ENCODE results near the gene P2RX7.
"Not testable (repeated sequence)": the region's sequence is repeated elsewhere in the genome, so short reads cannot be mapped to it uniquely, and the experiment has no call there.

Gene P2RX7

DNA sequence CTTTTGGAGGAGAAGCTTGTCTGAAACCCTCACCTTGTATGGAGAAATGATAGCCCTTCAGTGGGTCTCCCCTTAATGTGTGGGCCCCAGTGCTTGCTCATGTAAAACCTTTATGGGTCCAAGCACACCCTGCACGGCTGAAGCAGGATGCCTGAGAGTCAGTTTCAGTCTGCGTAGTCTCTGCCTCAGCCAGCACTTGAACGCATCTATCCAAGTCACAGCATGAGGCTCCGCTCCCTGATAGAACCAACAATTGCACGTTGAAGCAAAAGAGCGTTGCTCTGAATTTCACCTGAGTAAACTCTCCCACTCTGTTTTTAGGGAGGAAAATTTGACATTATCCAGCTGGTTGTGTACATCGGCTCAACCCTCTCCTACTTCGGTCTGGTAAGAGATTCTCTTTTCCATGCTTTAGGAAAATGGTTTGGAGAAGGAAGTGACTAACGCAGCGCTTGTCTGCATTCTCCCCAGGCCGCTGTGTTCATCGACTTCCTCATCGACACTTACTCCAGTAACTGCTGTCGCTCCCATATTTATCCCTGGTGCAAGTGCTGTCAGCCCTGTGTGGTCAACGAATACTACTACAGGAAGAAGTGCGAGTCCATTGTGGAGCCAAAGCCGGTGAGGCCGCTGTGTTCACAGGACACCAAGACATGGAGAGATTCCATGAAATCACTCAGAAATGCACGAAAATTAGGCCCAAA is 44.3 kb downstream of the P2RX7 start:
- no peak for DNase-seq

DNA sequence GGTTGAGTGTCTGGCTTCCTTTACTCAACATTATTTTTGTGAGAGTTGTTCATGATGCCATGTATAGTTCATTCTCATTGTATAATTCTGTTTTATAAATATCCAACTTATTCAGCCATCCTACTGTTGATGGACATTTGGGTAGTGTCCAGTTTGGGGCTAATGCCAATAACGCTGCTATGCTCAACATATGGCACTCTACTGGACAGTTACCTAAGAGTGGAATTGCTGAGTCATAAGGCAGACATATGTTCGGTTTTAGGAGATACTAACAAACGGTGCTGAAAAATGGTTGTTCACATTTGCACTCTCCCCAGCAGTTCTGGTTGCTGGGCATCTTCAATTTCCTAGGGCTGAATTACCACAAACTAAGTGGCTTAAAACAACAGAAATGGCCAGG is 48.5 kb downstream of the P2RX7 start:
- DNase-seq: peak; percentile 11

DNA sequence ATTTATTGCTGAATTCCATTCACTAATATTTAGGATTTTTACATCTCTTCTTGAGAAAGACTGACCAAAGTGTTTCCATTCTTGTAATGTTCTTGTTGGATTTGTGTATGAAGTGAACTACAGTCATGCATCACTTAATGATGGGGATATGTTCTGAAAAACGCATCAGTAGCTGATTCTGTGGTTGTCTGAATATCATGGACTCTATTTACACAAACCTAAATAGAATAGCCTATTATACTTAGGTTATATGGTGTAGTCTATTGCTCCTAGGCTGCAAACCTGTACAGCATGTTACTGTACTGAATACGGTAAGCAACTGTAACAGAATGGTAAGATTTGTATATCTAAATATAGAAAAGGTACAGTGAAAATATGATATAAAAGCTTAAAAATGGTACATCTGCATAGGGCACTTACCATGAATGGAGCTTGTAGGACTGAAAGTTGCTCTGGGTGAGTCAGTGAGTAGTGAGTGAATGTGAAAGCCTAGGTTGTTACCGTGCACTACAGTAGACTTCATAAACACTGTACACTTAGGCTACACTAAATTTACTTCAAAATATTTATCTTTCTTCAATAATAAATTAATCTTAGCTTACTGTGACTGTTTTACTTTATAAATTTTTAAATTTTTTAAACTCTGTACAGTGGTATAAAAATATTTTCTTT is 49.7 kb downstream of the P2RX7 start:
- DNase-seq: no peak

DNA sequence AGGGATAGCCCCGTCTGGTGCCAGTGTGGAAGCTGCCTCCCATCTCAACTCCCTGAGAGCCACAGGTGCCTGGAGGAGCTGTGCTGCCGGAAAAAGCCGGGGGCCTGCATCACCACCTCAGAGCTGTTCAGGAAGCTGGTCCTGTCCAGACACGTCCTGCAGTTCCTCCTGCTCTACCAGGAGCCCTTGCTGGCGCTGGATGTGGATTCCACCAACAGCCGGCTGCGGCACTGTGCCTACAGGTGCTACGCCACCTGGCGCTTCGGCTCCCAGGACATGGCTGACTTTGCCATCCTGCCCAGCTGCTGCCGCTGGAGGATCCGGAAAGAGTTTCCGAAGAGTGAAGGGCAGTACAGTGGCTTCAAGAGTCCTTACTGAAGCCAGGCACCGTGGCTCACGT is 51.7 kb downstream of the P2RX7 start:
- DNase-seq: no peak

DNA sequence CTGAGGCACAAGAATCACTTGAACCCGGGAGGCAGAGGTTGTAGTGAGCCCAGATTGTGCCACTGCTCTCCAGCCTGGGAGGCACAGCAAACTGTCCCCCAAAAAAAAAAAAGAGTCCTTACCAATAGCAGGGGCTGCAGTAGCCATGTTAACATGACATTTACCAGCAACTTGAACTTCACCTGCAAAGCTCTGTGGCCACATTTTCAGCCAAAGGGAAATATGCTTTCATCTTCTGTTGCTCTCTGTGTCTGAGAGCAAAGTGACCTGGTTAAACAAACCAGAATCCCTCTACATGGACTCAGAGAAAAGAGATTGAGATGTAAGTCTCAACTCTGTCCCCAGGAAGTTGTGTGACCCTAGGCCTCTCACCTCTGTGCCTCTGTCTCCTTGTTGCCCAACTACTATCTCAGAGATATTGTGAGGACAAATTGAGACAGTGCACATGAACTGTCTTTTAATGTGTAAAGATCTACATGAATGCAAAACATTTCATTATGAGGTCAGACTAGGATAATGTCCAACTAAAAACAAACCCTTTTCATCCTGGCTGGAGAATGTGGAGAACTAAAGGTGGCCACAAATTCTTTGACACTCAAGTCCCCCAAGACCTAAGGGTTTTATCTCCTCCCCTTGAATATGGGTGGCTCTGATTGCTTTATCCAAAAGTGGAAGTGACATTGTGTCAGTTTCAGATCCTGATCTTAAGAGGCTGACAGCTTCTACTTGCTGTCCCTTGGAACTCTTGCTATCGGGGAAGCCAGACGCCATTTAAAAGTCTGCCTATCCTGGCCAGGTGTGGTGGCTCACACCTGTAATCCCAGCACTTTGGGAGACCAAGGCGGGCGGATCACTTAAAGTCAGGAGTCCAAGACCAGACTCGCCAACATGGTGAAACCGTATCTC is 52.6 kb downstream of the P2RX7 start:
- no peak for DNase-seq

DNA sequence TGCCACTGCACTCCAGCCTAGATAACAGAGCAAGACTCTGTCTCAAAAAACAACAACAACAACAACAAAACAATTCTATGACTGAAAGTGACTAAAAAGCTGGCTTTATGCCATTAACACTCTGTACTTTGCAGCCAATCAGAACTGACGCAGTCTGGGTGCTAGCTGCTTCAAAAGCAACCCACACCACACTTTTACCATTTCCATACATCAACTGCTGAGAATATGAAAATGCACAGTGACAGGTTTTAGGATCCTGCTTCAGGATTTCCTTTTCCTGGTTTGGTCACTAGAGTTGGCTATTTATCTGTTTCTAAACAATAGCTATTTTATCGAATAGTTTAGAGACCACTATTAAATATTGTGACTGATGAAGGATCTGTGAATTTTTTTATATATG is 54.1 kb downstream of the P2RX7 start:
- DNase-seq: no peak

DNA sequence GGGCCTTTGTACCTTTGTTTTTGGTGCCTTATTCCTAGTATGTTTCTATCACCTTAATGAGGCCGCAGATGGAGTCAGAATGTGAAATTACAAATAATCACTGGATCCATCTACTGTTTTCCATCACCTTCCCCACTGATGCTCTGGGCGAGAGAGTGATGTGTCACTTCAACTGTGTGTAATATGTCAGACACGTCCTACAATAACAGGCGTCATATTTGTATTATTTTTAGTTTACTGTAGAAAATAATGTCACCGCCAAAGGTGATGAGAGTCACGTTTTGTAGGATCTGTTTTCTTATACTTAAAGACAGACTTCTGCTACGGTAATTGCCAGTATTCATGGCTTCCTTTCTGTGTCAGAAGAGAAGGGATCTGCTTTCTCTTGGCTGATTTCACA is 54.8 kb downstream of the P2RX7 start:
- no peak for DNase-seq

DNA sequence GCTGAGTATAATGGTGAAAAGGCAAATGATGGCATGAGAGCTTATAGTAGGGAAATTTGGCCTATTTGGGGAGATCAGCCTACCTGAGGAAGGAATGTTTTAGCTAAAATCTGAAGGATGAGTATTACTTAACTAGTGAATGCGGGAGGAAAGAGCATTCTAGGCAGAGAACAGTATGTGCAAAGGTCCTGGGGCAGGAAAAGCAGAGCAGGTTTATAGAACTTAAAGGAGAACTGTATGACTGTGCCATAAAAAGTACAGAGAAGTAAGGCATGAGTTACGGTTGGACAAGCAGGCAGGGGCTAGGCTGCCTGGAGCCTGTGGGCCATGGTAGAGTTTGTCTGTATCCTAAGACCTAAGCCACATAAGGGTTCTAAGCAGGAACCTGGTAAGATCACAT is 55.6 kb downstream of the P2RX7 start:
- DNase-seq: no peak

DNA sequence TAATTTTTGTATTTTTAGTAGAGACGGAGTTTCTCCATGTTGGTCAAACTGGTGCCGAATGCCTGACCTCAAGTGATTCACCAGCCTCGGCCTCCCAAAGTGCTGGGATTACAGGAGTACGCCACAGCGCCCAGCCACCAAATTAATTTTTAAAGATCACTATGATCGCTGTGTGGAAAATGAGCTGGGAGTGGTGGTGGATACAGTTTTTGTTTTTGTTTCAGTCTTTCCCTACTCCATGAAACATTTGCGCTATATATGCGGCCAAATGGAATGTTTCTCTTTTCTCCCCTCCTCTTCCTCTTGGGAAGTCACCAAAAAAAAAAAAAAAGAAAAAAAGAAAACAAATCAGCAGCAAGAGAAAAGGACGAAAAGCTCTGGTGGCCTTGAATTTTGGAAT is 56.5 kb downstream of the P2RX7 start:
- no peak for DNase-seq

DNA sequence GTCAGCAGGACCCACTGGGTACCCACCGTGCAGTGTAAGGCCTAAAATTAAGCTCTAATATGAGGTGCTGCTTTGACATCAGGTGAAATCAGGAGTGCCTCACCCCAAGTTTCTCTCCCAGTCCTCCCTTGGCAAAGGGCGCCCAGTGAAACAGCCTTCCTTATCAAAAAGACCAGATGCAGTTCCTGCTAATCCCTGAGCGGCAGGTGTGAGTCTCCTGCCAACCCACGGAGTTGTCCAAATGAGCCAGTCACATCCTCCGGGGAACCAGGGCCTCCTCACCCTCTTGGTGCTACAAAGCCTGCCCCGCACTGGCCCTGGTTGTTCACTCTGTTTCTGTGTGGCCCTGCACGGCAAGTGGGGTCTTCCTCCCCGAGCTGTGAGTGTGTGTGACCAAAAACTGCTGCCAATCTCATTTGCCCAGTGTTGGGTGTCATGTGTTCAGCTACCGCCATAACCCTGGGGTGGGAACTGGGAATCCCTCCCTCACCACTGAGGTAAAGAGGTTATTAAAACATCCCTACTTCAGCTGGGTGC is 57.0 kb downstream of the P2RX7 start:
- DNase-seq: no peak

DNA sequence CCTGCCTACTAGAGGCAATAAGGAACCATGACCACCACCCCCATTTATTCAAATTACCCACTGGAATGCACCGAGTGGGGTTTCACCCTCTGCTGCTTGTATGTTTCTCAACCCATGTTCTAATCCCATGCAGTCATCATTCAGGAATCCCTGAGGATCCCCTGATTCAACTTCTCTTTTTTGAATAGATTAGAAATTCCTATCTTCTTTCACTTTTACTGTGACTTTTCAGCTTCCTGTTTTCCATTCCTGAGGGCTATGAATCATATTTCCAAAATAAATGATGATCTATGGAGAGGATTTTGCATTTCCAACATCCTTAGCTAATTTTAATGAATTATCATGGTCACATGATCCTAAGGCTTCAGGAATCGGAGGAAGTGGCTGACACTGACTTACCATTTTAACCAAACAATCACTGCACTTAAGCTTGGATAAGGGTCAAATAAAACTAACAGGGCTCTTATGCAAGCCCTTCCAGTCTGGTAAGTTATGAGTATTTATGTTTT is 57.9 kb downstream of the P2RX7 start:
- peak; percentile 97 for DNase-seq

DNA sequence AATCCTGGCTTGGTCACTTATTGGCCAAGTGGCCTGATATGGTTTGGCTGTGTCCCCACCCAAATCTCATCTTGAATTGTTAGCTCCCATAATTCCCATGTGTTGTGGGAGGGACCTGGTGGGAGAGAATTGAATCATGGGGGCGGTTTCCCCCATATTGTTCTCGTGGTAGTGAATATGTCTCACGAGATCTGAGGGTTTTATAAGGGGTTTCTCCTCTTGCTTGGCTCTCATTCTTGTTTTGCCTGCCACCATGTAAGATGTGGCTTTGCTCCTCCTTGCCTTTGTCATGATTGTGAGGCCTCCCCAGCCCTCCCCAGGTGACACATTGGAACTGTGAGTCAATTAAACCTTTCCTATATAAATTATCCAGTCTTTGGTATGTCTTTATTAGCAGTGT is 58.5 kb downstream of the P2RX7 start:
- no peak for DNase-seq

DNA sequence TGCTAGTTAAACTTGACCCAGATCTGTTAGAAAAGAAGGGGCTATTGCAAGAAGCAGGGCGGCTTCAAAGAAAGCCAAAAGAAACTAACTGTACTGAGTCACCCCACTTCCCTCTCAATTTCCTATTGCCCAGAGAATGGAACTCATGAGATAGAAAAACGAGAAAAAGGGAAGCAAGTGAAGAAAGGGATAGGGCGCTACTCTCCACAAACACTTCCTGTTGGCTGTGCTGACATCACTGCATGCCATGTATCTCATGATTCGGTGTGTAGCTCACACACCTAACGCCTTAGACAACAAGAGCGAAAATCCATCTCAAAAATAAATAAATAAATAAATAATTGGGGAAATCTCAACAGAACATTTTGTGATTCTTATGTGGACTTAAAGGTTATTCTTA is 64.2 kb downstream of the P2RX7 start:
- DNase-seq: no peak

DNA sequence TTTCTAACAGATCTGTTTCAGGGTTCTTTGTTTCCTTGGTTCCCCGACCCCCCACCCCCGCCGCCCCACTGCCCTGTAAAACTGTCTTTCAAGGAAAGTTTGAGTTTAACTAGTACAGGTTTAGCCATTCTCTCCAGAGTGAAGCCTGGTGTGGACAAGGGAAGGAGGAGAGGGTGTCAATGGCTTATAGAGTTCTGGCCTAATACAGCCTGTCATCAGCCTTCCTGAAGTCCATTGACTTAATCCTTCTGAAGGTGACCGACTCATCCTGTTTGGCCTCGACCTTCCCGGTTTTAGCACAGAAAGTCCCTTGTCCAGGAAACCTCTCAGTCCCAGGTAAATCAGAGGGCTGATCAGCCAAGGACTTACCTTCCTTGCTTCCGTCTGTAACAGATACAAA is 66.3 kb downstream of the P2RX7 start:
- DNase-seq: no peak

DNA sequence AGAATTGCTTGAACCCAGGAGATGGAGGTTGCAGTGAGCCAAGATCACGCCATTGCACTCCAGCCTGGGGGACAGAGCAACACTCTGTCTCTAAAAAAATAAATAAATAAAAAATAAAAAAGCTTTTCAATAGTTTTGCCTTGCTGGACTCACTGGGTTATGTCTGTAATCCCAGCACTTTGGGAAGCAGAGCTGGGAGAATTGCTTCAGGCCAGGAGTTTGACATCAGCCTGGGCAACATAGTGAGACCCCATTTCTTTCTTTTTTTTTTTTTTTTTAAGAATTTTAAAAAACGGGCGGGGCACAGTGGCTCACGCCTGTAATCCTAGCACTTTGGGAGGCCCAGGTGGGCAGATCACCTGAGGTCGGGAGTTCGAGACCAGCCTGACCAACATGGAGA is 68.5 kb downstream of the P2RX7 start:
- not testable (repeated sequence) for DNase-seq

DNA sequence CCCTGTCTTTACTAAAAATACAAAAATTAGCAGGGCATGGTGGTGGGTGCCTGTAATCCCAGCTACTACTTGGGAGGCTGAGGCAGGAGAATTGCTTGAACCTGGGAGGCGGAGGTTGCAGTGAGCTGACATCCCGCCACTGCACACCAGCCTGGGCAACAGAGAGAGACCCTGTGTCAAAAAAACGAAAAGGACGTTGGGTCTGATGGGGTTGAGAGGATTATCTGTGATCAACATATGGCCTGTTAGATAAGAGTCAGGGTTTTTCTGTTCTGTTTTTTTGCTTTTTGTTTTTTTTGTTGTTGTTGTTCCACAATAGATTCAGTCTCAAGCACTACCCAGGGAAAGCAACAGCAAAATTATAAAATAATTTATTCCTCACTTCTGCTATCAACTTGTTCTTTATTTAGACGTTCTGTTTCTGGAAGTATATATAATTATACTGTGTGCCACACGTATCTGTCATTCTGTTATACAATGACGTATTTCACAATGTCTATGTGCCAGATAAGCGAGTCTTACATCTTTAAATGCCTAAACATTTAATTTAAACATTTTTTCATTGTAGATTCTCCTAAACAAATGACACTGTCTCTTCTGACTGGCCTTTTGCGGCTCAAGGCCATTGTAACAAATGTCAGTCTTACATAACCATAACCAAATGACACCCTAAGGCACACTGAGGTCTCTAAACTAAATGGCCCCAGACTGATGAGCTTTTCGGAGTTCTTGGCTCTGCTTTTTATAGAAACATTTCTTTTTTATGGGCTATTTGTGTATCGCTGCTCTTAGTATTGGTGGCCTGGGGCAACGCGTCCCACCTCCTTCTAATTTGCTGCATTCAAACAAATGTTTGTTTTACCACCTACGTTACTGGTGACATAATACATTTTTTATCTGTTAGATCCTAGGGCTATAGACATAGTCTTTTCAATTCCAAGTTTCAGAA is 70.0 kb downstream of the P2RX7 start:
- DNase-seq: no peak

DNA sequence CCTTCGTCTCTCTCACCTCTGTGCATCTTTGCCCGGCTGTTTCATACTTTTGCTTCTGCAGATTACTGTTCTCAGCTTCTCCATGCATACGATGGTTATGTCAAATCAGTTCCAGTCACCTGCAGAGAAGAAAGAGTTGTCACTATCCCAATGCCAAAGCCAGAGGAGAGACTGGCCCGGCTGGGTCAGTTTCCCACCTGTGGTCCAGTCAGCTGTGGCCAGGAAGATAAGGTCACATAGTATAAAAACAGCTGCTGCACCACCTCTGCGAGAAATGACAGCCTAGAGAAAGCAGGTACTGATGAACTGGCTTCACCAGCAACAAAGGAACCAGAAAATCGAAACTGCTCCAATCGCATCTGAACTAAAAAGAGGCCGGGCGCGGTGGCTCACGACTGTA is 70.8 kb downstream of the P2RX7 start:
- DNase-seq: no peak

DNA sequence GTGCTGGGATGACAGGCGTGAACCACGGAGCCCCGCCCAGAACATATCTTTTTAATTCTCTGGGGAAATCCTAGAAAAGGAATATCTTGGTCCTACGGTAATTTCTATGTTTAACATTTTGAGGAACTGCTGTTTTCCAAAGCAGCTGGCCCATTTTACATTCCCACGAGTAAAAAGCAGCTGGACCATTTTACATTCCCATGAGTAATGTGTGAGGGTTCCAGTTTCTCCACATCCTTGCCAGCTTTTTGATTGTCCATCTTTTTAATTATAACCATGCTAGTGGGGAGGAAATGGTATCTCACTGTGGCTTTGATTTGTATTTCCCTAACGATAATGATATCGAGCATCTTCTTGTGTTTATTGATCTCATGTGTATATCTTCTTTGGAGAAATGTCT is 72.8 kb downstream of the P2RX7 start:
- no peak for DNase-seq

DNA sequence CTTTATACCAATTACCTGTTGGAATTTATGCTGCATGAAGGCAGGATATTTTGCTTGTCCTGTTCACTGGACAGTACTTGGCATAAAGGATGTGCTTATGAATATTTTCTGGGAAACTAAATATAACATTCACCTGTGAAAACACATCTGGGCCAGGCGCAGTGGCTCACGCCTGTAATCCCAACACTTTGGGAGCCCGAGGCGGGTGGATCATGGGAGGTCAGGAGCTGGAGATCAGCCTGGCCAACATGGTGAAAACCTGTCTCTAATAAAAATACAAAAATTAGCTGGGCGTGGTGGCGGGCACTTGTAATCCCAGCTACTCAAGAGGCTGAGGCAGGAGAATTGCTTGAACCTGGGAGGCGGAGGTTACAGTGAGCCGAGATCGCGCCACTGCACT is 75.9 kb downstream of the P2RX7 start:
- DNase-seq: not testable (repeated sequence)

DNA sequence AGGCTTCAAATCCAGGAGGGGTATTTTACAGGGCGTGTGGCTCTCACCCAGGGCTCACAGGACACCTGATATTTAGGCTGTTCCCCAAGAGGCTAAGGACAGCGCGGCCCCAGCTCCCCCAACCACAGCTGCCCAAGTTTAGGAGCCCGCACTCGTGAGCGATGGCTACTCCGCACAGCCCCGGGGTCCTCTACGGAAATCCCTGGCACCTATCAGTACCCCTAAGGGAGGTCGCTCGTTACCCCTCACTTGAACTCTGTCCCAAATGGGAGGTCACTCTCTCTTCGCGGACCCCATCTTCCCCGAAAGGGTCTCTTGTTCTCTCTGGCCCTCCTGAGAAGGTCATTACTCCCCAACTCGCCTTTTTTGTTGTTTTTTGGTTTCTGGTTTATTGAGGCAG is 76.5 kb downstream of the P2RX7 start:
- no peak for DNase-seq

DNA sequence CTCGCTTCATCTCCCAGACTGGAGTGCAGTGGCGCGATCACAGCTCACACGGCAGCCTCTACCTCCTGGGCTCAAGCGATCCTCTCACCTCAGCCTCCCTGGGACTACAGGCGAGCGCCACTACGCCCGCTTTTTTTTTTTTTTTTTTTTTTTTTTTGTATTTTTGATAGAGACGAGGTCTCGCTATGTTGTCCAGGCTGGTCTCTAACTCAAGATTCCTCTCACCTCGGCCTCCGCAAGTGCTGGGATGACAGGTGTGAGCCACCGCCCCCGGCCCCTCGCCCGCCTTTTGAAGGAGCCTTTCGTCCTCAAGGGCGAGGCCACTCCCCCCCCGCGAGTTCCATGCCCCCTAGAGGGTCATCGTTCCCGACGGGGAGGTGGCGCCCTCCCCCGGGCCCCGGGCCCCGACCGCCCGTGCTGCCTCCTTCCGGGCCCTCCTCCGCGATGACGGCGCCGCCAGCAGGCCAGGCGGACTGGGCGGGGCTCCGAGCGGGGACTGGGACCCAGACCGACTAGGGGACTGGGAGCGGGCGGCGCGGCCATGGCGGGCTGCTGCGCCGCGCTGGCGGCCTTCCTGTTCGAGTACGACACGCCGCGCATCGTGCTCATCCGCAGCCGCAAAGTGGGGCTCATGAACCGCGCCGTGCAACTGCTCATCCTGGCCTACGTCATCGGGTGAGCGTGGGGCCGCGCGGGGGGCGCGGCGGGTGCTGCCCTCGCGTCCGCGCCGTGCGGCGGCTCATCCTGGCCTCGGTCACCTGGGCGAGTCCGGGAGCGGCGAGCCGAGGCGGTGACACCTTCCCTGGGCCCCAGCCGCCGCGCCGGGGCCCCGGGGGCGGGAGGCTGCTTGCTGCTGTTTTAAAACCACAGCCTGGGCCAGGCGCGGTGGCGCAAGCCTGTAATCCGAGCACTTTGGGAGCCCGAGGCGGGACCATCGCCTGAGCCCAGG is 77.2 kb downstream of the P2RX7 start, which contains the start of gene P2RX4:
Gene P2RX4 (plus strand): TSS at position 506 of the 949 bp plus-strand sequence. CDS start 36 bp downstream, at position 542.
- peak; percentile 73 for DNase-seq
